DMS153 treated with DMSO at 0.1 percent for 48 hours (cell line): ENCODE results near the gene CD248.
"Not testable (repeated sequence)": the region's sequence is repeated elsewhere in the genome, so short reads cannot be mapped to it uniquely, and the experiment has no call there.

Experiments
- DNase-seq: peaks from one replicate; lab custom pipeline; 2025; ENCODE audit not compliant: unreplicated experiment; lab: John Stamatoyannopoulos, UW

The CD248 gene

DNA sequence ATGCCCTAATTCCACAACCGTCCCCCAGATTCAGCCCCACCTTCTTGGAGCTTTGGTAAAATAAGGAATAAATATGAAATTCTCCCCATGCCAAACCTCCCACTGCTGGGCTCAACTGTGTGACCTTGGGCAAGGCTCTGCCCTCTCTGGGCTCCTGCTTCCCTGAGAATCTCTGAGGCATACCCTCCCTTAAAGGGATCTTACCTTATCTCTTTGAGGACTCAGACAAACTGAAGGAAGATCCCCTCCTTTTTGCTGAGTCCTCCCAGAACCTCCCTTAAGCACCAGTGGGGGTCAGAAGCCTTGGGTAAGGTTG, 2.7 kb downstream of the CD248 start:
- DNase-seq = no peak

DNA sequence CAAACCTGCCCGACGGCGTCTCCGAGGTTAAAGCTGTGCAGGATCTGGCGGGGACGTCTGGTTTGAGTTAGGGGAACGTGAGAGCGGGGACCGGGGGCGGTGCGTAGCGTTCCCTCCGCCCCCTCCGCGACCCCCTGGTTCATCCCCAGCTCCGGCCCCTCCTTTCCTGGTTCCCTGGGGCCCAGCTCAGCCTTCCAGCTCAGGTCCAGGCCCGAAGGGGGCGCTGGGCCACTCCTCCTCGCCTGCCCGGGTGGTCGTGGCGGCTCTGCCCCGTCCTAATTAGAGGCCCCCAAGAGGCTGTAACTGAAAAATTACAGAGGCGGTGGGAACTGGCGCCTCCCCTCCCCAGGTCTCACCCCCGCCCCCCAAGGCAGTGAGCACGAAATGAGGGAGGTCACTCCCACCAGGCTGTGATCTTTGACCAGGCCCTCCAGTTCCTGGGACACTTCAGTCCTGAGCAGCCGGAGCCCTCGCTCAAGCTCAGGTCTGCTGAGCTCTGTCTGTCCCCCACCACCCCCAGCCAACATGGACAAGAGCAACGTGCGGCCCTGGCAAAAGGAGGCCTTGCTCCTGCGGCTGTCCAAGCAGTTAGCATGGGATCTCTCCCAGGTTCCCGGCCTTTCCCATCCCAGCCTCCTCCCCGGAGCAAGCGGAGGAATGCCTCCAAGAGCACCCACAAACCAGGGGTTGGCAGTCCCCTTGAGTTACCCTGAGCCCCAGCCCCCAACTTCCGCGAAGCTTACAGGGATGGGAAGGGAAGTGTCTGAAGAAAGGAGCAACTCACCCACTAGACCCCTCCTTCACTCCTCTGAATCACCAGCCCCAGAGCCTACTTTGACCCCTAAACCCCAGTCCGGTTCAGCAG, 3.3 kb downstream of the CD248 start:
- no peak for DNase-seq

DNA sequence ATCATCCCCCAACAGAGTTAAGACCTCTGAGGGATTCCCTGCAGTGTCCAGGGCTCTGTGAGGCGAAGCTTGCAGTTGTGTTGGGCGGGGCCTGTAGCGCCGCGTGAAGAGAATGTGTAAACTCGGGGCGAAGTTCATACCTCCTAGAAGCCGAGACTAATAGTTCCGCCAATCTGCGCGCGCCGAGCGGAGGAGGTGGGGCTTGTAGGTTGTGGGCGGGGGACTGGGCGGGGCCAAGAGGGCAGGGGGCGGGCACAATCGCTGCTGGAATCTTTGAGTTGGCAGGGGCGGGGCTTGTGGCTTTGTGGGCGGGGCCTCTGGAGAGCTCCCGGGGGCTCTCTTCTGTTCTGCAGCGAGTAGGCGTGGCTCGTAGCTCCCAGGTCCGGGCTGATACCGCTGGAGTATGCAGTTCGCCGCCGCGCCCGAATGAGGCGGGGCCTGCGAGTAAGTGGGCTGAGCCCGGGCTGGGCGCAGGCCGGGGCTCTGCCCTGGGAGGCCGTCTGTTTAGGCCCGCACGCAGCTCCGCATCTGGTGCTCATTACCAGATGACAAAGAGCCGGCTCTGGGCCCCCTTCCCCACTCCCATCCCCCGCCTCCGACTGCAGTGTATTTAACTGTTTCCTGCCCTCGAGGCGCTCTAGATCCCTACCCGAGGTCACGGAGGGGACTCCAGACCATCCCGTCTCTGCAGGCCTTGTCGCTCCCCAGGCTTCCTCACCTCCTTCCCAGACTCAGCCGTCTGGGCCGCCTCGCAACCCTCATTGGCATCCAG, 4.1 kb downstream of the CD248 start:
- DNase-seq = peak; percentile 94

DNA sequence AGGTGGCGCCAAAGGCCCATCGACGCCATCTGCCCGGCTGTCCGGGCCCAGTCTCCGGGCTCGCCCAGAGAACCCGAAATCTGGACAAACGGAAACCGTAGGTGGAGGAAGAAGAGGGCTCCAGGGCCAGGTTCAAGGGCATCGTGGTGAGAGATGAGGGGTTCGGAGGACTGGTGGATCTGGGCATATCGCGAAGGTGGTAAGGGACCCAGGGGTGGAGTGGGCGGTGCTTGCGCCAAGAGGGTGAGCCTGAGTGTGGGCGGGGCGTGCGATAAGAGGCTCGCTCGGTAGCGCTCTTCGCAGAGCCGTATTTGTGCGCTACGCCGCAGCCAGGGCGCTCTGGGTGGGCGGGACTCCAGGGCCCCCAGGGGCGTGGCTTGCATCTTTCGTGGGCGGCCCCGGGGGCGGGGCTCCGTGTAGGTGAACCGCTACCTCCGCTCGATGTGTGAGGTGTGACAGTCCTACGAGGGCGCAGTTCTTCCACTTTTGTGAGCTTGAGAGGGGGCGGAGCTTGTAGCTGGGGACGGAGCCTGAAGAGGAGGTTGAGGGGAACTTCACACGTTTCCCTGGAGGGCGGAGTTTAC, 4.8 kb downstream of the CD248 start:
- peak; percentile 93 for DNase-seq

DNA sequence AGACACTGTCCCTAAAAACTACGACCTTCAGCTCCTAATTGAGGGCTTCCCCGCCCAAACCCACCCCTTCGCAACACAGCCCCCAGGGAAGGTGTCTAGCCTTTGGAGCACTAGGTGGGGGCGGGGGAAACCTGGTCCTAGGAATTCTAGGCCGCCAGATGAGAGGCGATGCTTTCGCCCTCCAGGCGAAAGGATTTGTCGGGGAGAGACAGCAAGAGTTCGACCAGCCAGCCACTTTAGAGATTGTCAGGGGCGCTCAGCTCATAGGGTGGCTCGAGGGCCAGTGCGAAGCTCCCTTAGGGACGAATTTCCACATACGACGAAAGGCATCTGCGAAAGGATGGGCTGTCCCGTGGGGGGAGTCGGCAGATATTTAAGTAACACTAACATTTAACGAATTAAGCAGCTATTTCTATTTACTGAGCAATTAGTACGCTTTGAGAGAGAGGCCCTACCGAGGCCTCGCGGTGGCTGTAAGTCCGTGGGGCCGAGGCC, 5.3 kb downstream of the CD248 start:
- DNase-seq = no peak

DNA sequence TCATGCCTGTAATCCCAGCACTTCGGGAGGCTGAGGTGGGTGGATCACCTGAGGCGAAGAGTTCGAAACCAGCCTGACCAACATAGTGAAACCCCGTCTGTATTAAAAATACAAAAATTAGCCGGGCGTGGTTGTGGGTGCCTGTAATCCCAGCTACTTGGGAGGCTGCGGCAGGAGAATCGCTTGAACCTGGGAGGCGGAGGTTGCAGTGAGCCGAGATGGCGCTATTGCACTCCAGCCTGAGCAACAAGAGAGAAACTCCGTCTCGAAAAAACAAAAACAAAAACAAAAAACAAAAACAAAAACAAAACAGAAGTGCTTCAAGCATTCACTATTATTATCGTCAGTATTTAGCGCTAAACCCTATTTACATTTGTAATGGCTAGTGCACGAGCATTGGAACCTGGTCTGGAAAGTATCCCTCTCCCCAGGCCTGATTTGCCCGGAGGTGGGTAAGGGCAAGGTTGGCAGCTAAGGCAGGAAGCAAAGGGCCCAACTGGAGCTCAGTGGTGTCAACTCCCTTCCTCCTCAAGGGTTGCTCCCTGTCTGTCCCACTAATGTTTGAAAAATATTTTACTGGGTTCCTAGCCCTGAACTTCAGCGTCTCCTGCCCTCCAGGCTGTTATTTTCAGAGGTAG, 5.9 kb downstream of the CD248 start:
- DNase-seq = not testable (repeated sequence)

DNA sequence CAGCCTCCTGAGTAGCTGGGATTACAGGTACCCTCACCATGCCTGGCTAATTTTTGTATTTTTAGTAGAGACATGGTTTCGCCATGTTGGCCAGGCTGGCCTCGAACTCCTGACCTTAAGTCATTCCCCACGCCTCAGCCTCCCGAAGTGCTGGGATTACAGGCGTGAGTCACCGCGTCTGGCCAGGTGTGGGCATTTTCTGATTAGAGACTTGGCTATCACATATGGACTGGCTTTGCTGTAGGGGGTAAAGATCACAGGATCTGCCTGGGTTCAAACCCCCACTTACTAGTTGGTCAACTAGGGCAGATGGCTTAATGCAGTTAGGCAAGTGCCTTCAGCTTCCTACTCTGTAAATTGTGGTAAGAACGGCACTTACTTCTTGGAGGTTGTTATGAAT, 6.5 kb downstream of the CD248 start:
- no peak for DNase-seq

DNA sequence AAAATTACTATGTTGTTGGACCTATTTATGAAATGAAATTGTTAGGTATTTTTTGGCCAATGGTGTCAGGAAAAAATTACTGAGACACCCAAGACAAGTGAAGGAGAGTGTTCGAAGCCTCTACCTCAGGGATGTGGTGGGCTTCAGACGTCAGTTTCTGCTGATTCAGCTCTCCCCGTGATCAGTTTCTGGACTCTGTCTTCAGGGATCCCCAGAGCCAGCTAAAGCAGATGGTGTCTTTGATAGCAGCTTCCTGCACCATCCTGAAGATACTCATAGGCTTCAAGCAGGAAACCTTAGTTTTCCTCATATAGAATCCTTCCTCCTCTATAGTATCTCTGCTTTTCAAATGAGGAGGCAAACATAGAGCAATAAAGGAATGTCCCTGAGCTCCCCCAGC, 7.4 kb downstream of the CD248 start:
- DNase-seq = no peak

DNA sequence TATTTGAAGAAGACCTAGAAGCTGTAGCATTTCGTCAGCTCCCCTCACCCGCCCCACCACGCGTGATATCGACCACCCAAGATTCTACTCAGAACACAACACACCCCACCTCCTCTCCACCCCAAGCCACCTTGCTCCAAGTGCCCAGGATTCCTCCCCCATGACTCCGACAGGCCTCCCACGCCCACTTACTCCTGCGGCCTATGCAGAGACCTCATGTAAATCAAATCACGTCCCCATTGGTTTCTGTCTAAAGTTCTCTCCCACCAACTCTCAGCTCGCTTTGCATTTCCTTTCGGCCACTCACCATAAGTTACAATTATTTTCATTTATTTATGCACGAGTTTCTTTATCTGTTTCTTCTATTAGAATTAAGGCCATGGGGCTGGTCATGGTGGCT, 14.2 kb downstream of the CD248 start:
- no peak for DNase-seq

DNA sequence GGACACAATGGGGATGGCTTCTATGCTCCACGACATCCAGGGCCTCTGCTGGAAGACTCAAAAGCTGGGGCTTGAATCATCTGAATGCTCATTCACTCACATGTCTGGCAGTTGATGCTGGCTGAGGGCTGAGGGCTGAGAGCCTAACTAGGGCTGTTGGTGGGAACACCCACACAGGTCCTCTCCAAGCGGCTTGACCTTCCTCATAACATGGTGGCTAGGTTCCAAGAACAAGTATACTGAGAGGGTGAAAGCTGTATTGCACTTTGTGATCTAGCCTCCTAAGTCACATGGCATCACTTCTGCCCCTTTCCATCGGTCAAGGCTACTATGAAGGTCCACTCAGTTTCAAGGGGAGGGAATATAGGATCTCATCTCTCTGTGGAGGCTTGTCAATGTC, 17.7 kb downstream of the CD248 start:
- DNase-seq = no peak

DNA sequence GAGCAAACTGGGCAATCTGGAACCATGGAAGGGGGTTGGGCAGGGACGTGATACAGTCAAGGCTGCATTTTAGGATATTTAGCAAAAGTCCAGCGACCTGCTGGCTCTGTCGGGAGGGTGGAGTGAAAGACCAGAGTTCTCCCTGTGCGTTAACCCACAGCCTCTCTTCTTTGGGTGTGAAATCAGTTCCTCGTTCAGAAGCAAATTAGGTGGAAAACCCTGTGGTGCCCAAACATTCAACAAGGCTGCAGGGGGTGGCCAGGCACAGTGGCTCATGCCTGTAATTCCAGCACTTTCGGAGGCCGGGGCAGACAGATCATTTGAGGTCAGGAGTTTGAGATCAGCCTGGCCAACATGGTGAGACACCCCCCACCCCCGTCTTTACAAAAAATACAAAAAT, 19.2 kb downstream of the CD248 start:
- no peak for DNase-seq

DNA sequence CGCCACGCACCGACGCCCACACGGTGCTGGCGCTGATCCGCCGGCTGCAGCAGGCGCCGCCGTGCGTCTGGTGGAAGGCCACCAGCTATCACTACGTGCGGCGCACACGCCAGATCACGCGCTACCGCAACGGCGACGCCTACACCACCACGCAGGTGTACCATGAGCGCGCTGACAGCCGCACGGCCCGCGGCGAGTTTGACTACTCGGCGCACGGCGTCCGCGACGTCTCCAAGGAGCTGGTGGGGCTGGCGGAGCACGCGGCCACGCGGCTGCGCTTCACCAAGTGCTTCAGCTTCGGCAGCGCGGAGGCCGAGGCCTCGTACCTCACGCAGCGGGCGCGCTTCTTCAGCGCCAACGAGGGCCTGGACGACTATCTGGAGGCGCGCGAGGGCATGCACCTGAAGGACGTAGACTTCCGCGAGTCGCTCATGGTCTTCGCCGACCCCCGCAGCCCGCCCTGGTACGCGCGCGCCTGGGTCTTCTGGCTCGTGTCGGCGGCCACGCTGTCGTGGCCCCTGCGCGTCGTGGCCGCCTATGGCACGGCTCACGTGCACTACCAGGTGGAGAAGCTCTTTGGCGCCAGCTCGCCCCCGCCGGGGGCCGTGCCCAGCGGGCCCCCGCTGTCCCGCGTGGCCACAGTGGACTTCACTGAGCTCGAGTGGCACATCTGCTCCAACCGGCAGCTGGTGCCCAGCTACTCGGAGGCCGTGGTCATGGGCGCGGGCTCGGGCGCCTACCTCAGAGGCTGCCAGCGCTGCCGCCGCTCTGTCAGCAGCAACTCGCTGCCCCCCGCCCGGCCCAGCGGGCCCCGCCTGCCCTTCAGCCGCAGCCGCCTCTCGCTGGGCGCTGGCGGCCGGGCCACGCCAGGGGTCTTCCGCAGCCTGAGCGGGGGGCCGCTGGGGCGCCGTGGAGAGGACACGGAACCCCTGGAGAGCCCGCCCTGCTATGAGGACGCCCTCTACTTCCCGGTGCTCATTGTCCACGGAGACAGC, 21.9 kb downstream of the CD248 start:
- DNase-seq = no peak

DNA sequence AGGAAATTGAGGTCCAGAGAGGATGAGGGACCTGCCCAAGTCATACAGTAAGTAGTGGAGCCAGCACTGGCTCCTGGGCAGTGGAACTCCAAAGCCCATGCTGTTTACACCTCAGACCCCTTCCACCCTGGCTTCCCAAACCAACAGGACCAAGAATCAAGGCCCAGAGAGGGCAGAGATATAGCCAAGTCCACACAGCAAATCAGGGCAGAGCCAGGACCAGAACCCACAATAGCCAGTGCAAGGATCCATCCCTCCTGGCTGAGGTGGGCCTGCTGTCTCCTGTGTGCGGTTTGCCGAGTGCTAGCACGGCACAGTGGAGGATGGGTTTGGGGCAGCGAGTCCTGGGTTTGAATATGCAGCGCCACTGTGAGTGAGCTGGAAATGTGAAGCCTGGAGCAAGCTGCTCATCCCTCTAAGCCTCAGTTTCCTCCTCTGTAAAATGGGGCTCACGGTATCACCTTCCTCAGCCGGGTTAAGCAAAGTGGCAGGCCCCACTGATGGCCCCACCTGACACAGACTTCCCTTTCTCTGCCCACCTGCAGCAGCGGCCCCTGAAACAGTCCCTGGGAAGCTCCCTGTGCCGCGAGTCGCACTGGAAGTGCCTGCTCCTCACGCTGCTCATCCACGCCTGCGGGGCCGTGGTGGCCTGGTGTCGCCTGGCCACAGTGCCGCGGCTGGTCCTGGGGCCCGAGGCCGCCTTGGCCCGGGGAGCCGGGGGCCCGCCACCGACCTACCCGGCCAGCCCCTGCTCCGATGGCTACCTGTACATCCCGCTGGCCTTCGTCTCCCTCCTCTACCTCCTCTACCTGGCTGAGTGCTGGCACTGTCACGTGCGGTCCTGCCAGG, 22.8 kb downstream of the CD248 start:
- no peak for DNase-seq

DNA sequence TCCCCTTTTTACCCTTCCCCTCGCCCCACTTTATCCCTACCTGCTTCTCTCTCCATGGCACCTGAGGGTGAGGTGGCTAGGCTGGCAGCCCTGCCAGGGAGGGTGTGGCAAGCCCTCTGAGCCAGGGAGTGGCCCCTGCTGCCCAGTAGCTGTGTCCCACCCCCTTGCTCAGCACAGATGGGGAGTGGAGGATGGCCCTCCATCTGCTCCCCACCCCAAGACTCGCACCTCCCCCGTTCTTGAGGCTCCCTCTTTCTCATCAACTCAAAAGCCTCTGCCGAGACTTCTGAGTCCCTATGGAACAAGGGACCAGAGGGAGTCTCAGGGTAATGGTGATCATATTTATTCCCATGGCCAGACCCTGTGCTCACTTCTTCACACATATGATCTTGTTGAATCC, 23.5 kb downstream of the CD248 start:
- DNase-seq = no peak

DNA sequence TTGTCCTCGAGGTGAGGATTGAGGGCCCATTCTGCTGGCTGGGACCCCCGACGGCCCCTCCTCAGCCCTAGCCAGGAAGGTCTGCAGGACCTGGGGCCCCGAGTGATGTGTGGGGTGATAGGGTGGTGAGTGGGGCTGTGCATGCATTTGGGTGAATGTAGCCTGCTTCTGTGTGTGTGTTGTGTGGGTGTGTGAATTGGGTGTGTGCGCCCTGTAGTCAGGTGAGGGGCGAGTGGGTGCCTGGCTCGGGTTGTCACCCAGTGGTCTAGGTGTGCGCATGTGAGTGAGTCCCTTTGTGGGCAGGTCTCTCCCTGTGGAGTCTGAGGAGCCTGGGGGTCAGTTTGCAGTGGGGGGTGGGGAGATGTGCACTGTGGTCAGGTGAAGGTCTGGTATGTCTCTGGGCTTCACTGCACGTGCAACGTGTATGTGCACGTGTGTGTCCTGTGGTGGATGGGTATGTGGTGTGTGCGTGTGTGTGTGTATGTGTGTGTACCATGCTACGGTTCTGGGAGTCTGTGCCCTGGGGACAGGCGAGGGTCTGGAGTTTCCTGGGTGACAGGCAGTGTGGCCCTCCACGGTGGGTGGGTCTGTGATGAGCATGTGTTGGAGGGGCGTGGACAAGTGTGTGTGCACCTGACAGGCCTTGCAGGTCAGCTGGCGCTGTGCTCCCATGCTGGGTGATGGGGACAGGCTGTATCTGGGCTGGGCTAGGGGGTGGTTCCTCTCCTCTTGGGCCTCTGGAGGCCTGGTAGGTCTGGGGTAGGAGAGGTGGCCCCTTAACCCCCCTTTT, 24.1 kb downstream of the CD248 start:
- no peak for DNase-seq

DNA sequence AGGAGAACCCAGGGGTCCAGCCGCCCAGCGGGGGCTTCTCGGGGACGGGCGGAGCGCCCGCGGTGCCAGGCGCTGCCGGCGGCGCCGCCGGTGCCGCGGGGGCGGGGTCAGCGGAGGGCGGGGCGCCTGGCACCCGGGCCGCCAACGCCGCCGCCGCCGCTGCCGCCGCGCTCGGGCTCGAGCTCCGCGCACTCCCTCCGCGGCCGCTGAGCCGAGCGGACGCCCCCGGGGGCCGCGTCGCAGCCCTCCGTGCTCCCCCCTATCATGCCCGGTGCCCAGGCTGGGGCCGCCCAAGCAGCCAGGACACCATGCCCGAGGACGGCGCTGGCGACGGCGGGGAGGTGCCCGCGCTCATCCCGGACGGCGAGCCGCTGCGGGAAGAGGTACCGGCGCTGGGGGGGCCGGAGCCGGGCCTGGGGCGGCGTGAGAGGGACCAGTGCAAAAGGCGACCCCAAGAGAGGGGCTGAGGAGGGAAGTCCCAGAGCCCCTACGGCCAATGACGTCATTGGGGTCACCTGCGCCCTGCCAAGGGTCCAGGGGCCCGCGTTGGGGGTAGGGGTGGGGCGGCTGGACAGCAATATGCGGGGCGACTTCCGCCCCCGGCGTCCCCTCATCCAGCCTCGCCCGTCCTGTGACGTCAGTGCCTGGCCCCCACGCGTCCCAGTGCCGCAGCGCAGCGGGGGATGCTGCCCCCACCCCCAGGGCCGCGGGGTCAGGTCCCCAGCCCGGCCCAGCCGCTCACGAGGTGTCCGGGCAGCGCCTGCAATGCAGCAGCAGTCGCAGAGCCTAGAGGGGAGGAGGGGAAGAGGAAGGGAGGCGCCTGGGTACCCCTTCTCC, 24.9 kb downstream of the CD248 start, which contains the start of gene TMEM151A:
TSS of gene TMEM151A (plus strand) at position 189 of the 837 bp plus-strand sequence. CDS start at position 309, 120 bp downstream.
- DNase-seq = no peak

DNA sequence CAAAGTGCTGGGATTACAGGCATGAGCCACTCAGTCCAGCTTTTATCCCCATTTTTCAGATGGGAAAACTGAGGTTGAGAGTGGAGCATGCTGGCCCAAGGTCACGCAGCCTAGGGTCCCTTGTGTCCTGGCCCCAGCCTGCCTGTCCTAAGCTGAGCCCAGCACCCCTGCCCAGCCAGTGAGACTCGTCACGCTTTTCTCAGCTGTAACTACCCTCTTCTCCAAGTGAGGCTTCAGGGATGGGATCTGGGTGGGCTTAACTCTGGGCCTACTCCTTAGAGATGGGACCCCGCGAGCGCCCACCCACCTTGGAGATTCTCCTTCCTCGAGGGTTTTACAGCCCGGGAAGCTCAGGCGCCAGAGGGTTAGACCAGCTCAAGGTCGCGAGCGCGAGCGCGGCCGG, 25.5 kb downstream of the CD248 start:
- DNase-seq = no peak

DNA sequence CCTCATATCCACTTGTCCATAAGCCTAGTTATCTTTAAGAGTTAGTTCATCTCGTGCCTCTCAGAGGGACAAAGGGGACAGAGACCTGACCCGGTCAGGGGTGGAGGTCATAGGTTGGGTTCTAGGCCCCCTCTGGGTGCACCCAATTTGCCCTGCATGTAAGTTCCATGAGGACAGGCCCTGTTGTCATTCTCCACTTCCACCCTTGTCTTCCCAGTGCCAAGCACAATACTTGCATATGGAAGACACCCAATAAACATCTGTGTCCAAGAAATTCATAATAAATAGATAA, 26.6 kb downstream of the CD248 start:
- DNase-seq = no peak
